LNCaP clone FGC (cell line): ENCODE measurements around the gene PLPPR2.

Source experiments
- DNase-seq: peaks from one replicate; pipeline ENCODE4 v3.0.0-alpha.2; 2011; ENCODE audit warnings: low read depth
- H3K4me3 ChIP-seq: 2 replicates; pipeline ENCODE4 v1.5.1; 2011; ENCODE audit warnings: mild to moderate bottlenecking, low read depth, low read length, control low read depth
- TF ChIP-seq, protein P1 (sequence below): IDR thresholded peaks from 2 replicates; pipeline ENCODE4 v1.5.1; 2012; ENCODE audit warnings: mild to moderate bottlenecking; ENCODE audit not compliant: control insufficient read depth, insufficient read depth; ENCODE audit errors: extremely low read depth

Gene PLPPR2

DNA sequence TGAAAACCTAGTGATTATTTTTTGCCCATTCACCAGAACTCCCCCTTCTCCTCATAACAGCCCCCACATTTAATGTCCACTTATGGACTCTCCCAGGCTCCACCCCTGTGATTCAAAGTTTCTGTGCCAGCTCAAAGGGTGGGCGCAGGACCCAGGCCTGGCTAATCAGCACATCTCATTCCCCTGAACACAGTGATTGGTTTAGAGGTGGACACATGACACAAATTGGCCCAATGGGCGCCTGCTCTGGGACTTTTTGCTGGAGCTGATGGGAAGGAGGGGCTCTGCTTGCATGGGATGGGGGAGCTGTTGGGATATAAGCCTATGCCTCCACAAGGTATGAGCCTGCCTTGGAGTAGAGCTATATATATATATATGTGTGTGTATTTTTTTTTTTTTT, 35.1 kb downstream of the PLPPR2 start:
- H3K4me3 ChIP-seq, result no peak overlapping the region
- TF ChIP-seq, protein P1, sequence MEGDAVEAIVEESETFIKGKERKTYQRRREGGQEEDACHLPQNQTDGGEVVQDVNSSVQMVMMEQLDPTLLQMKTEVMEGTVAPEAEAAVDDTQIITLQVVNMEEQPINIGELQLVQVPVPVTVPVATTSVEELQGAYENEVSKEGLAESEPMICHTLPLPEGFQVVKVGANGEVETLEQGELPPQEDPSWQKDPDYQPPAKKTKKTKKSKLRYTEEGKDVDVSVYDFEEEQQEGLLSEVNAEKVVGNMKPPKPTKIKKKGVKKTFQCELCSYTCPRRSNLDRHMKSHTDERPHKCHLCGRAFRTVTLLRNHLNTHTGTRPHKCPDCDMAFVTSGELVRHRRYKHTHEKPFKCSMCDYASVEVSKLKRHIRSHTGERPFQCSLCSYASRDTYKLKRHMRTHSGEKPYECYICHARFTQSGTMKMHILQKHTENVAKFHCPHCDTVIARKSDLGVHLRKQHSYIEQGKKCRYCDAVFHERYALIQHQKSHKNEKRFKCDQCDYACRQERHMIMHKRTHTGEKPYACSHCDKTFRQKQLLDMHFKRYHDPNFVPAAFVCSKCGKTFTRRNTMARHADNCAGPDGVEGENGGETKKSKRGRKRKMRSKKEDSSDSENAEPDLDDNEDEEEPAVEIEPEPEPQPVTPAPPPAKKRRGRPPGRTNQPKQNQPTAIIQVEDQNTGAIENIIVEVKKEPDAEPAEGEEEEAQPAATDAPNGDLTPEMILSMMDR, result no peak
- no peak for DNase-seq

DNA sequence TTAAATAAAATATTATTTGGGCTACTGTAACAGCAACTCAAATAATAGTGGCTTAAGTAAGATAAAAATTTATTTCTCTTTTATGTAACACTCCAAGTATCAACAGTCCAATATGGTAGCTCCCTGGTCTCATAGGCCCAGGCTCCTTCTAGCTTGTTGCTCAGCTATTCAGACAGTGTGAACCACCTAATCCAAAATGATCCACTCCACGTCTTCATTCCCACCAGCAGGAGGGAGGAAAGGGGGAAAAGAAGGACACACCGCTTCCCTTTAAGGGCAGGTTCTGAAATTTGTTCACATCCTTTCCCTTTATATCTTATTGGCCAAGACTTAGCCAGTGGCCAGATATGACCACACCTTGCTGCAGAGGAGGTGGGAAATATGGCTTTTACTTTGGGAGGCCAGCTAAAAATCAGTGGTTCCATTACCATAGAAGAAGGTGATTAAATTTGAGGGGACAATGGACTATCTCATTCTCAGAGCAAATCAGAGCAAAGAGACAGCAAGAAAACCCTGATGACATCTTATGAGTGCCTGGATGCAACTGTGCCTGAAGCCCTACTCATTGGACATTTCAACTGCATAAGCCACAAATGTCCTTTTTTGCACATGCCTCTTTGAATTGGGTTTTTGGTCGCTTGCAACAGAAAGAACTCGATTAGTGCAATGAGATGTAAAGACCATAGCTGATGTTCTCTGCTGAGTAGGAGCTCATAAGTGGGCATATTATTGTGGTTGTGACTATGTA, 35.9 kb downstream of the PLPPR2 start:
- no peak for DNase-seq
- H3K4me3 ChIP-seq, result no peak overlapping the region
- TF ChIP-seq, protein P1, result no peak

DNA sequence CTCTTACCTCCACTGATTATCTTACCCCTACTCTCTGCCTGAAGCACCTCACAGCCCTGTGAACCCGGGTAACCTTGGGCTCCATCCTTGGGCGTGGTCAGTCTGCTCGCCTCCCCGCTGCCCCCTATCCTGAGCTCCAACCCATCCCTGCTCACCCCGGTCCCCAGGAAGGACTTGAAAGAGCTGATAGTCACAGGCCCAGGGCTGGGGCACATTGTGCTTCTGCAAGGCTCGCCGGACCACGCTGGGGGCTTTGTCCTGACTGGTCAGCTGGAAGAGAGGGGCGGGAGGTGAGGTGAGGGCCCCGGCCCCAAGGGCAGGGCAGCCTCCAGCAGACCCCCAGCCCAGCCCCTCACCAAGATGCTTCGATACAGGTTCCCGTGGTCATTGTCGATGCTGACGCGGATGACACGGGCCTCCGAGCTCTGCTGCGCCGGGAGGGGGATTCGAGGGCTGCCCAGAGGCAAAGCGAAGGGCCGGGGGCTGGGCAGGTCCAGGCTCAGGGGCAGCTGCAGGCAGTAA, 41.9 kb downstream of the PLPPR2 start:
- DNase-seq, result no peak
- no peak overlapping the region for H3K4me3 ChIP-seq
- TF ChIP-seq, protein P1, result no peak

DNA sequence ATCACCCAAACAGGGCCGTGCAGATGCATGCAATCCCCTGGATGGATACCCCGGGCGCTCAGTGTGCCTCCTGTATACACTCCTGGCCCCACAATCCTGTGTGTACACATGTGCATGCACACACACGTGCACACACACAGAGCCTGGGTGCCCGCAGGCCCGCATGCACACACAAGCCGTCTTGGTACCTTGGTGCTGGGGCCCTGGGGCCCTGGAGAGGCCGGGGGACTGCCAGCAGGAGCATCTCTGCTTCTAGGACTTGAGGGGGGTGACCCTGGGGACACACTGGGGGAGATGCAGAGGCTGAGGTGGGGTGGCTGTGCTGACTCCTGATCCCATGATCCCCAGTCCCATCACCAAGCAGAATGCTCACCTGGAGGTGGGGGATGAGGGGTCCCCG, 44.4 kb downstream of the PLPPR2 start:
- DNase-seq, result no peak
- no peak overlapping the region for H3K4me3 ChIP-seq
- TF ChIP-seq, protein P1, result no peak

DNA sequence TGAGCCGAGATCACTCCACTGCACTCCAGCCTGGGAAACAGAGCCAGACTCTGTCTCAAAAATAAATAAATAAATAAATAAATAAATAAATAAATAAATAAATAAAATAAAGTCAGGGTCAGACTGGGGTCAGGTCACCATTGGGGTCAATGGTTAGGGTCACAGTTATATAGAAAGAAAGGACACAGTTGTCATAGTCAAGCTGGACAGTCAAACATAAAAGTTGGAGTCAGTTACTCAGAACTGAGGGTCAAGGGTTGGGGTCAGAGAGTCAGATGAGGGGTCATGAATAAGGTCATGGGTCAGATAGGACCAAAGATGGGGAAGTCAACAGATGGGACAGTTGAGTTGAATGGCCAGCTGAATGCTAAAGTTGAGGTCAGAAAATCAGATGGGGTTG, 45.6 kb downstream of the PLPPR2 start:
- TF ChIP-seq, protein P1, result no peak

DNA sequence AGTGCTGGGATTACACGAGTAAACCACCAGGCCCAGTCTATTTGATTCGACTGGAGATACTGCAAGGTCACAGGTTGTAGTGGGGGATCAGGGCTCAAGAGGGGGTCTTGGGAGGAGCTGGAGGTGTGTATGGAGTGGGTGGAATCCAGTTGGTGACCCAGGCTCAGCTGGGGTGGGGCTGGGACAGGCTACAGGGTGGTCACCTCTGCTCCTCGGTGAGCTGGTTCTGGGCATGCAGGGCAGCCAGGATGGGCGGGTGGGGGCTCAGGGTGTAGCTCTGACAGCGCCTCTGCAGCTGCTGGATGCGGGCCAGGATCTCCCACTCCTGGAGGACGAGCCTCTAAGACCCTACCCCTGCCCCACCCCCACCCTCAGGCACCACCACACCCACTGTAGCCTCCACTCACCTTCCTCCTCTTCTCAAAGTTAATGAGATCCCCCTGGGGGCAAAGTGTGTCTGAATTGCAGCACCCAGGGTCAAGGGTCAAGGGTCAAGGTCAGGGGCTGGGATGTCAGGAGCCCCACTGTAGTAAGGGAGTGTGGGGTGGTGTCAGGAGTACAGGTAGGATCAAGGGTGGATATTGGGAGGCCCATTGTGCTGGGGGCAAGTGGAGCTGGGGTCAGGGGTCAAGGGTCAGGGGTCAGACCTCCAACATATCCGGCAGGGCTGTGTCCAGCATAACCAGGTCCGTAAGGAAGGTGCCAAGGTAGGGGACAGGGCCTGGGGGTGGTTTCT, 46.7 kb downstream of the PLPPR2 start:
- no peak for DNase-seq
- TF ChIP-seq, protein P1, result no peak
- H3K4me3 ChIP-seq, result no peak overlapping the region

More for the DNA sequence above, 45.6 kb downstream of the PLPPR2 start:
- H3K4me3 ChIP-seq, result no peak overlapping the region
- no peak for DNase-seq
